Stomach (tissue), 4 donors: ENCODE data around the gene MCCC2.

Experiments
- CTCF ChIP-seq, 7 experiments: fragments of 450-650 bp in 4 of 7; fragments of 200-600 bp in 3 of 7; sonication (generic) in 3 of 7; IDR thresholded peaks; one replicate each; pipeline ENCODE4 v1.5.1; 2016 to 2019; ENCODE audit warnings: antibody characterized with exemption in 7 of 7, control low read depth in 2 of 7, mild to moderate bottlenecking in 1 of 7
- EP300 ChIP-seq: sonication (generic); formaldehyde crosslinking; IDR thresholded peaks from one replicate; pipeline ENCODE4 v1.6.1; 2017; ENCODE audit warnings: antibody characterized with exemption
- POLR2A ChIP-seq, 4 donors: fragments of 450-650 bp; IDR thresholded peaks; one replicate each; pipeline ENCODE4 v1.6.1; 2016; ENCODE audit warnings: antibody characterized with exemption in 4 of 4, control low read depth in 2 of 4, mild to moderate bottlenecking in 1 of 4, moderate library complexity in 1 of 4
- POLR2AphosphoS5 ChIP-seq, 3 donors: sonication (generic); formaldehyde crosslinking; IDR thresholded peaks; one replicate each; pipeline ENCODE4 v1.6.1; 2016; ENCODE audit warnings: antibody characterized with exemption in 3 of 3

GRCh38 chr5:71677977-71678376 is 90.8 kb downstream of the MCCC2 start:
- TF ChIP-seq CTCF (IDR thresholded peaks at IDR 0.05) (no peak), EP300 (no peak), POLR2A (IDR thresholded peaks at IDR 0.05) (no peak), POLR2AphosphoS5 (IDR thresholded peaks at IDR 0.05) (no peak)
